NOMO-1 treated with dmso at 0.1 percent for 144 hours (cell line): ENCODE data around the gene SPINT3.

ENCODE experiments used
- DNase-seq: peaks from one replicate; lab custom pipeline; 2025; ENCODE audit not compliant: unreplicated experiment; lab: John Stamatoyannopoulos, UW

The SPINT3 gene

DNA sequence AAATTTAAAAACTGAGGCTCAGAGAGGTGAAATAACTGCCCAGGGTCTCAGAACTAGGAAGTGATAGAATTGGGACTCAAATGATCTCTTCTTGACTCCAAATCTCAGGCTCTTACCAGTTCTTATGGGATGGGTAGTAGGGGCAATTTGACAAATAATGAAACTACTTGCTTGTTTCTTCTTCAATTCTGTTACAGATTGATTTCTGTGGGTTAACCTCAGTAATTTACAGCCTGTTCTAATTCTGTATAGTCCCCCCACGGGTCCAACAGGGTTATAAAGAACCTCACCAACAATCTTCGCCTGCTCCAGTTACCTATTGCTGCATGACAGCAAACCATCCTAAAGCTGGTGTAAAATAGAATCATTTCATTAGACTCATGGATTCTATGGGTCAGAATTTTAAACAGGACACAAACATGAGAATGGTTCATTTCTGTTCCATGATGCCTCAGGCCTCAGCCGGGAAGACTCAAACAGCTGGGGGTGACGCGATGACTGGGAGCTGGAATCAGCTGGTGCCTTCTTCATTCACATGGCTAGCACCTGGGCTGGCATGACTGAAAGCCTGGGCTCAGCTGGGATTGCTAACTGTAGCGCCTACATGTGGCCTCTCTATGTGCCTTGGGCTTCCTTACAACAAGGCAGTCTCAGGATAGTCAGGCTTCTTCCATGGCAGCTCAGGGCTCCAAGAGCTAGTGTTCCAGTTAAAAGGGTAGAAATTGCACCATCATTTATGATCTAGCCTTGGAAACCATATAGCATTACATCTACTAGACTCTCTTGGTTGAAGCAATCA, 52.5 kb downstream of the SPINT3 start:
- DNase-seq: no peak
